Suprapubic skin (tissue), 3 donors: ENCODE results near the gene CDC20B.

Experiments used
- CTCF ChIP-seq, 2 donors: fragments of 200-600 bp in 1 of 2; fragments of 450-650 bp in 1 of 2; sonication (generic) in 1 of 2; IDR thresholded peaks; one replicate each; pipeline ENCODE4 v1.5.1; 2016 to 2019; ENCODE audit warnings: antibody characterized with exemption in 2 of 2, mild to moderate bottlenecking in 1 of 2, moderate library complexity in 1 of 2
- EP300 ChIP-seq: sonication (generic); formaldehyde crosslinking; IDR thresholded peaks from one replicate; pipeline ENCODE4 v1.6.1; 2017; ENCODE audit warnings: antibody characterized with exemption
- POLR2A ChIP-seq, 2 donors: fragments of 450-650 bp; IDR thresholded peaks; one replicate each; pipeline ENCODE4 v1.6.1; 2017; ENCODE audit warnings: antibody characterized with exemption in 2 of 2, mild to moderate bottlenecking in 2 of 2, moderate library complexity in 2 of 2

DNA sequence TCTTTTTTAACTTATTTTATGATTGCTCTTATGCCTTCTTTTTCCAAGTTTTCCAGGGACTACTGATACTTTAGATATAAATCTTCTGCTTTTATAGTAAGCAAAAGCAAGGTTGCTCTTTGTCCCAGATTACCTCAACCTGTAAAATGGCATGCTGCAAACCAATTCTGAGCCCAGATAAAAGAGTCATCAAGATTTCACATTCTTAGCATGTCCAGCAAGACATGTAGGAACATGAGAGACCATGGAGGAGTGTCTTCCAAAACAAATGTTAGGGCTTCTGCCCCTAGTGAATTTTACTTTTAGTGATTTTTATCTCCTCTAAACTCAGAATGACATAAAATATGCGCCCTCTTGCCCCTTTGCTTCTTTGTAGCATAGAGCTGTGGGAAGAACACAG is 7.0 kb upstream of the CDC20B start:
- no peak for TF ChIP-seq CTCF (IDR thresholded peaks at IDR 0.05)
- TF ChIP-seq POLR2A (IDR thresholded peaks at IDR 0.05) = no peak
- no peak for TF ChIP-seq EP300
